IMR-90 (cell line): ENCODE measurements around the gene ZNF512. TPM values are rescaled to one million over a fixed set of nuclear protein-coding genes. Genes with fewer than 3 reads are reported as not detected.
A peak's percentile ranks its signal among the peaks of the same experiment; 100 is the strongest.

Source experiments
- ATAC-seq: fragments of 200-7000 bp; cut with Tn5 transposase; 2 replicates; pipeline ENCODE4 v1.9.1; 2020; ENCODE audit warnings: low read depth, mild to moderate bottlenecking, moderate library complexity
- BruUV-seq: library from RNA; stranded (reverse); fragments of 400-500 nt; replicated peaks from 2 replicates; lab custom pipeline; 2021; lab: Mats Ljungman, UMichigan
- CTCF ChIA-PET: fragments of 300-600 bp; formaldehyde crosslinking; extraction: SDS; loops from one replicate; lab custom pipeline; 2021; ENCODE audit warnings: antibody characterized with exemption; lab: Yijun Ruan, JAX
- POLR2A ChIA-PET: fragments of 300-600 bp; sonication (Branson Sonifier 250); formaldehyde crosslinking; loops from one replicate; lab custom pipeline; 2022; ENCODE audit warnings: antibody characterized with exemption; ENCODE audit not compliant: unreplicated experiment; lab: Charles Lee
- DNase-seq: peaks from one replicate; pipeline ENCODE4 v3.0.0; 2013
- H2AFZ ChIP-seq: replicated peaks from 2 replicates; pipeline ENCODE3; 2013; ENCODE audit warnings: low read length, mild to moderate bottlenecking; ENCODE audit not compliant: poor library complexity
- H2AK5ac ChIP-seq: 2 replicates; pipeline ENCODE4 v1.6.1; 2013; ENCODE audit warnings: low read depth, low read length, inconsistent platforms
- H2AK9ac ChIP-seq: replicated peaks from 2 replicates; pipeline ENCODE3; 2013; ENCODE audit warnings: mild to moderate bottlenecking, low read depth, low read length, moderate library complexity; ENCODE audit not compliant: poor library complexity
- H2BK120ac ChIP-seq: 2 replicates; pipeline ENCODE4 v1.6.1; 2013; ENCODE audit warnings: low read depth, low read length, inconsistent platforms
- H2BK15ac ChIP-seq: 3 replicates; pipeline ENCODE4 v1.6.1; 2013; ENCODE audit warnings: low read depth, low read length, inconsistent platforms
- H2BK20ac ChIP-seq: 2 replicates; pipeline ENCODE4 v1.6.1; 2013; ENCODE audit warnings: low read depth, mild to moderate bottlenecking, inconsistent platforms, low read length, moderate library complexity
- H2BK5ac ChIP-seq: 2 replicates; pipeline ENCODE4 v1.6.1; 2013; ENCODE audit warnings: mild to moderate bottlenecking, low read depth, low read length, inconsistent platforms; ENCODE audit not compliant: poor library complexity, severe bottlenecking
- H3K14ac ChIP-seq: replicated peaks from 2 replicates; pipeline ENCODE4 v1.6.1; 2013; ENCODE audit warnings: low read depth, low read length, inconsistent platforms
- H3K18ac ChIP-seq: 2 replicates; pipeline ENCODE4 v1.6.1; 2013; ENCODE audit warnings: low read depth, low read length, control low read depth
- H3K23ac ChIP-seq: 2 replicates; pipeline ENCODE4 v1.6.1; 2013; ENCODE audit warnings: low read depth, low read length, inconsistent platforms
- H3K27ac ChIP-seq: 2 replicates; pipeline ENCODE4 v1.5.1; 2013; ENCODE audit warnings: mild to moderate bottlenecking, control low read depth, low read length; ENCODE audit not compliant: insufficient read depth
- H3K27me3 ChIP-seq: 2 replicates; pipeline ENCODE4 v1.6.1; 2013; ENCODE audit warnings: low read length; ENCODE audit not compliant: control insufficient read depth, insufficient read depth
- H3K36me3 ChIP-seq: 2 replicates; pipeline ENCODE4 v1.6.1; 2013; ENCODE audit warnings: low read length, mixed read lengths; ENCODE audit not compliant: control insufficient read depth, insufficient read depth
- H3K4ac ChIP-seq: 2 replicates; pipeline ENCODE4 v1.6.1; 2013; ENCODE audit warnings: low read depth, low read length, inconsistent platforms
- H3K4me1 ChIP-seq: 2 replicates; pipeline ENCODE4 v1.6.1; 2013; ENCODE audit warnings: low read length, mixed read lengths; ENCODE audit not compliant: control insufficient read depth, insufficient read depth
- H3K4me2 ChIP-seq: 2 replicates; pipeline ENCODE4 v1.6.1; 2013; ENCODE audit warnings: low read depth, mild to moderate bottlenecking, control low read depth, low read length, moderate library complexity
- H3K4me3 ChIP-seq: 2 replicates; pipeline ENCODE4 v1.5.1; 2013; ENCODE audit warnings: low read depth, mild to moderate bottlenecking, control low read depth, low read length, moderate library complexity; ENCODE audit not compliant: insufficient read depth
- H3K56ac ChIP-seq: 2 replicates; pipeline ENCODE4 v1.6.1; 2013; ENCODE audit warnings: low read length, inconsistent platforms; ENCODE audit not compliant: insufficient read depth; ENCODE audit errors: extremely low read depth
- H3K79me1 ChIP-seq, 2 experiments: 2 replicates each; pipeline ENCODE4 v1.6.1; 2013; ENCODE audit warnings: low read length in 2 of 2, inconsistent platforms in 1 of 2, low read depth in 1 of 2
- H3K9ac ChIP-seq: 2 replicates; pipeline ENCODE4 v1.6.1; 2013; ENCODE audit warnings: low read depth, low read length, control low read depth
- H3K9me1 ChIP-seq: 2 replicates; pipeline ENCODE4 v1.6.1; 2013; ENCODE audit warnings: low read length, inconsistent platforms; ENCODE audit not compliant: insufficient read depth
- H3K9me3 ChIP-seq: 2 replicates; pipeline ENCODE4 v1.6.1; 2013; ENCODE audit warnings: low read length; ENCODE audit not compliant: control insufficient read depth, insufficient read depth
- H4K20me1 ChIP-seq: 2 replicates; pipeline ENCODE4 v1.6.1; 2013; ENCODE audit warnings: low read length, inconsistent platforms; ENCODE audit not compliant: insufficient read depth
- H4K5ac ChIP-seq: 2 replicates; pipeline ENCODE4 v1.6.1; 2013; ENCODE audit warnings: mild to moderate bottlenecking, low read depth, low read length, control low read depth
- H4K8ac ChIP-seq, 2 experiments: 2 replicates each; pipeline ENCODE4 v1.6.1; 2013; ENCODE audit warnings: low read depth in 2 of 2, low read length in 2 of 2, control low read depth in 1 of 2, inconsistent platforms in 1 of 2
- H4K91ac ChIP-seq: 2 replicates; pipeline ENCODE4 v1.6.1; 2013; ENCODE audit warnings: low read depth, low read length, inconsistent platforms; ENCODE audit not compliant: insufficient read depth
- BHLHE40 ChIP-seq: fragments of 150-350 bp; IDR thresholded peaks from 2 replicates; pipeline ENCODE4 v1.6.1; 2016; ENCODE audit warnings: mild to moderate bottlenecking, low read depth, low read length
- CEBPB ChIP-seq: IDR thresholded peaks from 2 replicates; pipeline ENCODE4 v1.6.1; 2012; ENCODE audit warnings: low read depth, low read length, improper control_type of control experiment
- CHD1 ChIP-seq: IDR thresholded peaks from 2 replicates; pipeline ENCODE4 v1.6.1; 2012; ENCODE audit warnings: low read depth, low read length, improper control_type of control experiment
- ELK1 ChIP-seq: fragments of 150-350 bp; IDR thresholded peaks from 2 replicates; pipeline ENCODE4 v1.6.1; 2016; ENCODE audit warnings: low read depth, mild to moderate bottlenecking, low read length, moderate library complexity, borderline replicate concordance
- FOS ChIP-seq: fragments of 150-350 bp; IDR thresholded peaks from 2 replicates; pipeline ENCODE4 v1.6.1; 2016; ENCODE audit warnings: low read depth, low read length
- MAZ ChIP-seq: IDR thresholded peaks from 2 replicates; pipeline ENCODE4 v1.6.1; 2012; ENCODE audit warnings: low read depth, mild to moderate bottlenecking, low read length, improper control_type of control experiment, moderate library complexity, borderline replicate concordance
- MXI1 ChIP-seq: IDR thresholded peaks from 2 replicates; pipeline ENCODE4 v1.6.1; 2012; ENCODE audit warnings: low read depth, mild to moderate bottlenecking, low read length, moderate library complexity, borderline replicate concordance
- POLR2A ChIP-seq: IDR thresholded peaks from 2 replicates; pipeline ENCODE4 v1.6.1; 2012; ENCODE audit warnings: mild to moderate bottlenecking, low read depth, low read length
- RAD21 ChIP-seq: IDR thresholded peaks from 2 replicates; pipeline ENCODE4 v1.6.1; 2012; ENCODE audit warnings: low read length, improper control_type of control experiment
- RFX5 ChIP-seq: IDR thresholded peaks from 2 replicates; pipeline ENCODE4 v1.8.0; 2012; ENCODE audit warnings: low read depth, mild to moderate bottlenecking, low read length, moderate library complexity
- SMC3 ChIP-seq: fragments of 150-350 bp; IDR thresholded peaks from 2 replicates; pipeline ENCODE4 v1.6.1; 2016; ENCODE audit warnings: low read depth, mild to moderate bottlenecking, antibody characterized with exemption, low read length, moderate library complexity
- WGBS, 2 experiments: methylation state at CpG; one replicate each; pipeline versions ENCODE4 v1.1.5 to v1.1.7; 2013; ENCODE audit warnings: missing lambda C conversion rate in 2 of 2; ENCODE audit not compliant: insufficient read length in 1 of 2; ENCODE audit errors: extremely low coverage in 2 of 2; 5-methylcytosine and 5-hydroxymethylcytosine counted together
- dilution Hi-C: fragments of 300-500 bp; cut with HindIII; formaldehyde crosslinking; loops from one replicate; pipeline ENCODE4 v1.14.3; 2018; ENCODE audit warnings: low sequenced_read_pairs; ENCODE audit not compliant: unreplicated experiment
- in situ Hi-C: fragments of 300-500 bp; cut with MboI; formaldehyde crosslinking; loops from 3 replicates; pipeline ENCODE4 v1.14.3; 2019; ENCODE audit warnings: low sequenced_read_pairs, inconsistent platforms, mixed read lengths
- intact Hi-C: fragments of 100-400 bp; cut with micrococcal nuclease; formaldehyde crosslinking; loops from 2 replicates; pipeline ENCODE4 v1.10.0; 2022
- polyA plus RNA-seq, 3 experiments: library from polyadenylated mRNA; depleted of rRNA; stranded (reverse); fragments of >200 nt; gene quantifications; 2 replicates each; pipeline ENCODE4 v1.2.3, GENCODE V29; 2012; ENCODE audit warnings: low replicate concordance in 1 of 3
- total RNA-seq: library from RNA; depleted of rRNA; stranded (reverse); fragments of >200 nt; gene quantifications from 2 replicates; pipeline ENCODE4 v1.2.3, GENCODE V29; 2012

ZNF512 gene
- total and polyA plus RNA-seq, 2 of the 4 experiments (the other 2 are of a cell fraction): 25.8 to 56.5 TPM

GRCh38 chr2:27663285-27664153 lies 80.7 kb downstream of the ZNF512 start, which contains the start of the genes SLC4A1AP and SUPT7L:
Gene SLC4A1AP (plus strand): TSS chr2:27663889. CDS start chr2:27663915, 26 bp downstream.
Gene SUPT7L (minus strand): TSS chr2:27663614. CDS start chr2:27662192, 1,422 bp downstream.
- peak within 1 kb of the TSS; percentile 97 for H2BK120ac ChIP-seq
- peaks cover 15 to 41% of the 10 kb centered on the region in 2 experiments for H3K79me1 ChIP-seq
- H2BK5ac ChIP-seq: peak within 1 kb of the TSS; percentile 97
- WGBS, 2 experiments: 0% methylated on average over 13 of the region's 56 CpGs; no CpG with 5 or more reads in 1 of the 2 experiments
- peak within 1 kb of the TSS; percentile 86 for H3K27ac ChIP-seq
- peak within 1 kb of the TSS; percentile 61 for H3K56ac ChIP-seq
- no peaks in the 10 kb centered on the region for H3K9me3 ChIP-seq
- DNase-seq (peak; percentile 89), ATAC-seq (peak; percentile 90)
- peaks cover 5% of the 10 kb centered on the region for H3K4me1 ChIP-seq
- H2BK15ac ChIP-seq: peak within 1 kb of the TSS; percentile 64; the same call in 2 of the 3 replicates
- peak within 1 kb of the TSS; percentile 86; the same call in 1 of the 2 replicates for H3K23ac ChIP-seq
- H2AK5ac ChIP-seq: peak within 1 kb of the TSS; percentile 57; the same call in 1 of the 2 replicates
- in situ Hi-C loops (no loop called here), dilution Hi-C loops (no loop called here), intact Hi-C loops (loop anchor here (2.0 kb wide), 1 partner anchor 255 kb away; the partner anchor contains the start of gene PPM1G)
- H3K27me3 ChIP-seq: no peaks in the 10 kb centered on the region
- peak within 1 kb of the TSS; percentile 93 for H3K9ac ChIP-seq
- BruUV-seq: no TSS peak
- H3K4me3 ChIP-seq: peak within 1 kb of the TSS; percentile 85
- H4K8ac ChIP-seq: peak within 1 kb of the TSS; percentile 95 to 99
- H4K91ac ChIP-seq: peak within 1 kb of the TSS; percentile 93
- H3K18ac ChIP-seq: peak within 1 kb of the TSS; percentile 83
- peak within 1 kb of the TSS; percentile 98 for H3K4ac ChIP-seq
- peak within 1 kb of the TSS; percentile 99 for H3K4me2 ChIP-seq
- H4K20me1 ChIP-seq: no peaks in the 10 kb centered on the region
- peak within 1 kb of the TSS; percentile 85; the same call in 1 of the 2 replicates for H2BK20ac ChIP-seq
- peak within 1 kb of the TSS; percentile 94 for H3K14ac ChIP-seq
- H3K9me1 ChIP-seq: peaks cover 6% of the 10 kb centered on the region; the same call in 1 of the 2 replicates
- ChIA-PET POLR2A (no interaction called here), CTCF (no interaction called here)
- peak within 1 kb of the TSS; percentile 100 for H2AFZ ChIP-seq
- H4K5ac ChIP-seq: peak within 1 kb of the TSS; percentile 98
- no peak for TF ChIP-seq ELK1
- TF ChIP-seq MXI1: 0 out of 2 replicates have a peak, but pooled peaks have one; percentile 4
- TF ChIP-seq POLR2A: peak; percentile 58; the same call in 1 of the 2 replicates
- no peak for TF ChIP-seq CHD1
- TF ChIP-seq RFX5: no peak
- TF ChIP-seq SMC3: 0 out of 2 replicates have a peak, but pooled peaks have one; percentile 15
- TF ChIP-seq BHLHE40: peak; percentile 25; the same call in 1 of the 2 replicates
- 0 out of 2 replicates have a peak, but pooled peaks have one; percentile 29 for TF ChIP-seq MAZ
- TF ChIP-seq CEBPB: peak; percentile 4; the same call in 1 of the 2 replicates
- peak; percentile 14; the same call in 1 of the 2 replicates for TF ChIP-seq RAD21
- TF ChIP-seq FOS: no peak
- peak within 1 kb of the TSS; percentile 96 for H2AK9ac ChIP-seq
- peaks cover 13% of the 10 kb centered on the region for H3K36me3 ChIP-seq
